NCI-H2196 treated with DMSO at 0.1 percent for 48 hours (cell line): ENCODE measurements around the gene LCAT.
"Not testable (repeated sequence)": the region's sequence is repeated elsewhere in the genome, so short reads cannot be mapped to it uniquely, and the experiment has no call there.

Experiments
- DNase-seq: peaks from one replicate; lab custom pipeline; 2025; ENCODE audit not compliant: unreplicated experiment; lab: John Stamatoyannopoulos, UW

LCAT gene

DNA sequence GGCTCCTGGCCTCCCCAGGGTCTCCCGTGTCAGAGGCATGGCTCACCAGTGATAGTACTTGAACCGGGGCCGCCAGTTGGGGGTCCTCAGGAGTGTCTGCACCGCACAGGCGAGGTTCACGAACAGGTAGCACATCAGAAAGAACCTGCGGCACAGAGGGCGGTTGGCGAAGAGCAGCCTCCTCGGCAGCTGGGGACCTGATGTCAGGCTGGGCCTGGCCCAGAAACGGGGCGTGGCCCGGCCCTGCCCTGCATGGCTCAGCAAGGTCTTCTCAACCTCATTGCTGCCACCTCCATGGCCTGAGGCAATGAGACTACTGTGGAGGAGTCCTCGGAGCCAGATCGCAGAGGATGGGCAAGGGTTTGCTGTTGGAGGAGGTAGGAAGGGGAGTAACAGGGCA, 4.1 kb upstream of the LCAT start:
- DNase-seq, result no peak

DNA sequence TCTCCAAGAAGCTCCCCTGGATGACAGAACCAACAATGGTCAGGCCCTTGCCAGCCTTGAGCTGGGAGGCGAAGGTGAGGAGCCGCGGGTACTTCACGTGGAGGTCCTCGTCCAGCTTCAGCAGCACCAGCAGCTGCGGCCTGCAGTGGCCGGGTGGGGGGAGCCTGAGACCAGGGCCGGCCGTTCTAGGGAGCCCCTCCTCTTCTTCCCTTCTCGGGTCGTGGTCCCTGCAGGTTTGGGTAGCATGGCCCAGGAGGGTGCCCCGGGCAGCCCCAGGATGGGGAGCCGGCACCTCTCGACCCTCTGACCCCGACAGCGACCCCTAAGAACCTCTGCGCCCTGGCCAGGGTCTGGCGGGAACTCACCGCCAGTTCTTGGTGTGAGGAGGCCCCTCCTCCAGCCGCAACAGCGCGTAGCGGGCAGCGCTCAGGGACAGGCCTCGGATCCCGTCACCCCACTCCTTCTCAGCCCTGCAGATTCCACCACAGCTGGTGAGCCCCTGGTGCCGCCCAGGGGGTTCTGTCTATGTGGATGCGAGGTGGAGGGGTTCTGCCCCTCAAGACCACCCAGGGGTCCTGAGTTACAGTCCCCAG, 3.1 kb upstream of the LCAT start:
- no peak for DNase-seq

DNA sequence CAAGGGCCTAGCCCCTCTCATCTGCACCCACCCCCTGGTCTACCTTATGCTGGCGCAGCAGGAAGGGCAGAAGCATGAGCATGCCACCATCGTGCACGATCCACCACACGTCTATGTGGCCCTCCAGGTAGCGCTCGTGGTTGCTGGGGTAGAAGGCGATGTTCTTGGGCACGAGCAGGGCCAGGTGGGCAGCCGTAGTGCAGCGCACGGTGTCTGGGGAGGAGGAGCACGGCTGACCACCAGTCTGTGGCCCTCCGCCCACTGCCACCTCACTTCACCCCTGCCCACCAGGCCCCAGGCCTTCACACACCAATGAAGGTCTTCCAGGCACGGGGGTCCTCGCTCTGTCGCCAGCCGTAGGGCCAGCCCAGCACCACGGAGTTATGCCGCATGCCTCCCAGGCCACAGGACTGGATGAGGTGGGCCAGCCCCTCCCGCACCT, 2.2 kb upstream of the LCAT start:
- no peak for DNase-seq

DNA sequence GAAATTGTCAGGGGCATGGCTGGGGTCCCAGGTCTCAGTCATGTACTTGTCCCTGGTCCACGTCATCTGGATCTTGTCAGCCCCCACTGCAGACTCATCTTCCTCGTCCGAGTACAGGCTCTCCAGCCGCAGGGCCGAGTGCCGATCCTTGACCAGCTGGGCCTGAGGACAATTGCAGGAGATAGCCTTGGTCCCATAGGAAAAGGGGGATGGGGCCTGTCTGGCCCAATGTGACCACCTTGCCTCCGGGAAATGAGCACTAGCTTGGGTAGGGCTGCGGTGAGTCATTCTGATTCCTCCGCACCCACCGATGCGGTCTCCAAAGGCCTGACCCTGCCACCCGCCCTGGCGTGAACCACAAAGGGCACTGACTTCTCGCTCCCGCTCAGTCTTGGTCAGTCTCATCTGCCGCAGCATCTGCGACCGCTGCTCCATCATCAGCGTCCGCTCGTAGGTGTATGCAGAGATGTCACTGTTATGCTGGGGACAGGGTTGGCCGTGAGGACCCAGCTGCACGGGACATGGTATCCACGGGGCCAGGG, 1.5 kb upstream of the LCAT start:
- no peak for DNase-seq

DNA sequence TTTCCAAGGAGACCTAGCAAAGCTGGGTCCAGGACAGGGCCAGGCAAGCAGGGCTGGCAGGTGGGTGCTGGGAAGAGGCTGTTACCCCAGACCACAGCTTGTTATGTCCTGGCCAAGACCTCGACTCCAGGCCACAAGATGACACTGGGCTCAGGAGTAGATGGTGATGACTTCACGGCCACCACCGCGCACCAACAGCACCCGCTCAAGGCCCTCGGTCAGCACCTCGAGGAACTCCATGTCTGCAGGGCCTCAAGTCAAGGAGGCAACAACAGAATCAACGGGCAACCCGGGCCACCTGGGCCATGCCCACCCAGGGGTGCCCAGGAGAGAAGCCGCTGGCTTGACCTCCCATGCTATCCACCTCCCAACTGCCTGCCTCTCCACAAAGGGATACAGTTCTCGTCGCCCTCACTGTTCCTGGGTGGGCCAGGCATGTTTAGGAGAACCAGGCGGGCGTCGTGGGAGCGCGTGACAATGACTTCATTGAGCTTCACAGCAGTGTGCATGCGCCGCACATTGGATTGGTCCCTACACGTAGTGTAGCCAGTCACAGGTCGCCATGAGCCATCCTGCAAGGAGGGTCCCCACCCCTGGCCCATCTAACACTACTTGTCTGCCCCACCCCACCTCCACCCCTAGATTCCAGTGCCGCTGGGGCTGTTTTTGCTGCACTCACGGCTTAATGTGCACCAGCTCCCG, 921 bp upstream of the LCAT start:
- no peak for DNase-seq

DNA sequence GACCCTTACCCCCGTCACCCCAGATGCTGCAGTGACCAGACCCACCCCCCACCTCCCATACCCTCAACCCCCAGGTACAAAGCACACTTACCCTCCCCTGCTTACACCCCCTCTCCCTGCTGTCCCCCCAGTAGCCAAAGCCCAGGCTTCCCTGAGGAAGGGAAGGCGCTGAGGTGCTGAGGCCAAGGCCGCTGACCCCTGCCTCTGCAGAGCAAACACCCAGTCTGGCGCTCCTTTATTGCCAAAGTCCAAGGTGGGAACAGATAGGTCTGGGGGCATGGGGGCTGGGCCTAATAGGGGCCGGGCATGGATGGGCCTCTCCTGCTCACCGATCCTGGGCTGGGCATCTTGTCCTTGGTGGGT, 683 bp downstream of the LCAT start:
- DNase-seq, result no peak

DNA sequence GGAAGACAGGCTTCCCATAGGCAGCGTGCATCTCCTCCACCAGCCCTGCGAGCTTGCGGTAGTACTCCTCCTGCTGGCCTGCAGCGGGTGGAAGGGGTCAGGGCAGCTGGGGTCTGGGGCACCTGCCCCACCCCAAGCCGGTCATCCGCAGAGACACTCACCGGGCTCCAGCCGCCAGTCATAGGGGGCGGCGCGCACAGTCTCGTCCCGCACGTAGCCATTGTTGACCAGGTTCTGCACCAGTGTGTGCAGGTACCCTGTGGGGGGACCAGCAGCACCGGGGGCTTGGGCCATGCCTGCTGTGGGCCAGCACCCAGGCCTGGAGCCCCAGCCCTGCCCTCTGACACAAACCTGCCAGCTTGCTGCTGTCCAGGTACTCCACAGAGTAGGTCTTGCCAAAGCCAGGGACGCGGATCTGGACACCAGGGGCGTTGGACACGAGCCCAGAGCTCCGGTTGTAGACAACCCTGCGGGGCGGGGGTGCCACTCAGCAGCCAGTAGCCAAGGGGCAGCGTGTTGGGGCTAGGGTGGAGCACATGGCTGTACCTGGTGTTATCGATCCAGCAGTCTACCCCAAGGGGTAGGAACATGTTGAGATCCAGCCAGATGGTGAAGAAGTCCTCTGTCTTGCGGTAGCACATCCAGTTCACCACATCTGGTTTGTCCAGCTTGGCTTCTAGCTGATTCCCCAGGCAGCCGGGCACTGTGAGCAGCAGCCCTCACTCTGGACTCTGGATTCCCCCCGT, 1.2 kb downstream of the LCAT start:
- DNase-seq, result no peak

DNA sequence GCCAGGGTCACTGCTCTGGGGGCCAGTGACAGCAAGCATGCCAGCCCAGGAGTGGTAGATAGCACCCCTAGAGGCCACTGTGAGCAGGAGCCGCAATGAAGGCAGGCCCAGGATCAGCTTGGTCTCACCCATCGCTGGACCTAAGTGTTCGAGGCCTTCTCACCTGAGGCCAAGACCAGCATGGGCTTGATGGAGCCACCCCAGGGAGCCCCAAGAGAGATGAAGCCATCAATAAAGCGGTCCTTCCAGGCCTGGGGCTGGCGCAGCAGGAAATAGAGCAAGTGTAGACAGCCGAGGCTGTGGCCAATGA, 1.8 kb downstream of the LCAT start:
- no peak for DNase-seq

DNA sequence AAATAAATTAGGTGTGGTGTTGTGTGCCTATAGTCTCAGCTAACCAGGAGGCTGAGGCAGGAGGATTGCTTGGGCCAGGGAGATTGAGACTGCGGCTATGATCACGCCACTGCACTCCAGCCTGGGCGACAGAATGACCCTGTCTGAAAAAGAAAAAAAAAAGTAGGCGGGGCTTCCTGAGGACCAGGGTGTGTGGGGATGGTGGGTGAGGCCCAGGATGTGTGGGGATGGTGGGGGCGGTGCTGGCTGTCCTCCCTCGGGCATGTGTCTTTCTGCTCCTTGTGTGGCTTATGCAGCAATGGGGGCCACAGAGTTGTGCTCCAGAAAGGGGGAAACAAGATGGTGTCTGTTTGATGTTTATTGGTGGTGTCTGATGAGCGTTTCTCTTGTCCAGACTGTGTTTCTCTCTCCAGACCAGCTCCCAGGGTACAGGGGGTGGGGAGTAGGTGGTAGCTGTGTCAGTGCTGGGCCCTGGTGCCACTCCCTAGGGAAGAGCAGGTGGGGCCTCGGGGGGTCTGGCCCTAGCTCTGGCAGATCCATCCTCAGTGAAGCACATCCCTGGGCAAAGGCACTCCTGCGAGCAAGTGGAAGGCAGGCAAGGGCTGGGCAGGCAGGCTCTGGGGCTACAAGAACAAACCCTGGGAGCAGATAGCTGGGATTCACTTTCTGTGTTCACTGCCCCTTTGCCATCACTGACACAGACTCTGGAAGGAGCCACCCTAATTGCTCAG, 2.3 kb downstream of the LCAT start:
- no peak for DNase-seq

DNA sequence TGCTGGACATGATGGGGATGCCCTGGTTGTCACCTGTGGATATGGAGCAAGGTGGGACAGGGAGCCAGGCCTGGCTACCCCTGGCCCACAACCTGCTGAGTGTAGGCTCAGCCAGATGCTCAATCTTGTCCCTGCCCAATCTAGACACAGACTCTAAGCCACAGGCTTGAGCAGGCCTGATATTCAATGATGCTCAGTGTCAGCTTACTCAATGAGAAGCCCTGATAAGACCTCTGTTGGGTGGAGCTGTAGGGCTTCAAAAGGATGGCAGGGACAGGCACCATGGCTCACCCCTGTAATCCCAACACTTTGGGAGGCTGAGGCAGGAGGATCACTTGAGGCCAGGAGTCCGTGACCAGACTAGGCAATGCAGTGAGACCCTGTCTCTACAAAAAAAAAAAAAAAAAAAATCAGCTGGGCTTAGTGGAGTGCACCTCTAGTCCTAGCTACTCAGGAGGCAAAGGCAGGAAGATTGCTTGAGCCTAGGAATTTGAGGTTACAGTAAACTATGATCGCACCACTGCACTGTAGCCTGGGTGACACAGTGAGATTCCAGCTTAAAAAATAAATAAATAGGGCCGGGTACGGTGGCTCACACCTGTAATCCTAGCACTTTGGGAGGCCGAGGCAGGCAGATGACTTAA, 3.4 kb downstream of the LCAT start:
- DNase-seq, result no peak

DNA sequence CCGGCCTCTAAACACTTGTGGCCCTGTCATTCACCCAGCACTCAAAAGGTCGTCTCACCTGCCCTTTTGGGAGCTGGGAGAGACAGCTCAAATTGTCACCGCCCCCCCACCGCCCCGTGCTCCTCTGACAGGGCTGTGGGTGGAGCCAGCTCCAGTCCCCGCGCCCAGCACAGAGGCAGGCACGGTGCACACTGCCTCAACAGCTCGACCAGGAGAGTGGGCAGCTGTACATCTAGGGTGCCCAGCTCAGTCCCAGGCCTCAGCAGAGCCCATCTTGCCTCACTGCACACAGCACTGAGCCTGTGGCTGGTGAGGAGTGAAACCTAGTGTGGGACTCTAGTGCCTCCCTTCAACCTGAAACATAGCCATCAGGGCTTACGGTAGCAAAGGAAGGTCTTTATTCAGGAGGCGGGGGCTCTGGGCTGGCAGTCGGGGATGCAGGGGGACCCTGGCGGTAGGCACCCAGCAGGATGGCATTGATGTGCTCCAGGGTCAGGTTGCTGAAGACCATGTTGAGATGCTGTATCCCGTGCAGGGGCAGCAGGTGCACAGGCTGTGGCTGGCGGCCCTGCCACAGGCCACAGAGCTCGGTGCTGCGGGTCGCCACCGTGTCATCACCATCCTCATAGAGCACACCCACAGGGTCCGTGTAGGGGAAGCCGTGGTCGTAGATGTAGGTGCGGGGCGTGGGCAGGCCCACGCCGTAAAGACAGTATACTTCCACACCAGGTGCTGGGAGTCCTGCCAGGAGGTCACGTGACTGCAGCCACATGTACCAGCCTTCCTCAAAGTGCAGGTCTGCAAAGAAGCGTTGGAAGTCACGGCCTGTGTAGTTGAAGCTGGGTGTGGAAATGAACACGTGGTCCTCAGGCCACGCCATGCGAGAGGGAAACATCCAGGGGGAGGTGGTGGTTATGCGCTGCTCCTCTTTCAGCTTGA, 4.1 kb downstream of the LCAT start:
- DNase-seq, result no peak

DNA sequence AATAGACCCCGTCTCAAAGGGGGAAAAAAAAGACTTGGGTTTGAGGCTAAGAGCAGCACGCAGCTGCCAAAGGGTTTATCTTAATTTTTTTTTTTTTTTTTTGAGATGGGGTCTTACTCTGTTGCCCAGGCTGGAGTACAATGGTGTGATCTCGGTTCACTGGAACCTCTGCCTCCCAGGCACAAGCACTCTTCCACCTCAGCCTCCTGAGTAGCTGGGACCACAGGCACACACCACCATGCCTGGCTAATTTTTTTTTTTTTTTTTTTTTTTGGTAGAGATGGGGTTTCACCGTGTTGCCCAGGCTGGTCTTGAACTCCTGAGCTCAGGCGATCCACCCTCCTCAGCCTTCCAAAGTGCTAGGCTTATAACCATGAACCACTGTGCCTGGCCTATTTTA, 6.2 kb downstream of the LCAT start:
- DNase-seq, result not testable (repeated sequence)

DNA sequence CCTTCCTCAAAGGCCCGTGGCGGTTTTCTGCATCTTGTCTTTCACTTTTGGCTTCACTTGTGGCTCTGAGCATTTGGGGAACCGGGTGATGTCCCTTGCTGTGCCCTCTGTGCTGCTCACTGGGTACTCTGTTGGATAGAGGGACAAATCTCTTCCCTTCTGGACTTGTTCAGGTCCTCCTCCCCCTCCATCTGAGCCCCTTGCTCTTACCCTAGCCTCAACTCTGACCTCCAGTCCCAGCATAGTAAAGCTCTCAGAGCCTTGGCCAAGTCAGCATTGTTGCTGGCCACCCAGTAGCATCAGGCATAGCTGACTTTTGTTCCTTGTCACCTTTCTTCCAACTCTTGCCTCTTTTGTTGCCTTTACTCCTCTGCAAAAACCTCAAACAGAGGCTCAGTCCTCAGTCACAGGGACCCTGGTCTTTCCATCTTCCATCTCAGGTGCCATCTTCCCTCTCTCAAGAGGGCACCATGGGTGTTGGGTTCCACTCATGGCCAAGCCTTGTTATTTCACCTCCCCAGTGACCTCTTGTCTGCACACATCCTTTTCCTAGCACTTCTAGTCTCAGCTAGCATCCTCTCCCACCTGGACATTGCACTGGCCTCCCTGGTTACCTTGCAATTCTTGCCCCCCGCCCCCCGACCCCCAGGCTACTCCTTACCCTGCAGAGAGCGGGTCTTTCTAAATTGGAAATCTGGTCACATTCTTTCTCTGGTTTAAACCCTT, 6.9 kb downstream of the LCAT start:
- no peak for DNase-seq

DNA sequence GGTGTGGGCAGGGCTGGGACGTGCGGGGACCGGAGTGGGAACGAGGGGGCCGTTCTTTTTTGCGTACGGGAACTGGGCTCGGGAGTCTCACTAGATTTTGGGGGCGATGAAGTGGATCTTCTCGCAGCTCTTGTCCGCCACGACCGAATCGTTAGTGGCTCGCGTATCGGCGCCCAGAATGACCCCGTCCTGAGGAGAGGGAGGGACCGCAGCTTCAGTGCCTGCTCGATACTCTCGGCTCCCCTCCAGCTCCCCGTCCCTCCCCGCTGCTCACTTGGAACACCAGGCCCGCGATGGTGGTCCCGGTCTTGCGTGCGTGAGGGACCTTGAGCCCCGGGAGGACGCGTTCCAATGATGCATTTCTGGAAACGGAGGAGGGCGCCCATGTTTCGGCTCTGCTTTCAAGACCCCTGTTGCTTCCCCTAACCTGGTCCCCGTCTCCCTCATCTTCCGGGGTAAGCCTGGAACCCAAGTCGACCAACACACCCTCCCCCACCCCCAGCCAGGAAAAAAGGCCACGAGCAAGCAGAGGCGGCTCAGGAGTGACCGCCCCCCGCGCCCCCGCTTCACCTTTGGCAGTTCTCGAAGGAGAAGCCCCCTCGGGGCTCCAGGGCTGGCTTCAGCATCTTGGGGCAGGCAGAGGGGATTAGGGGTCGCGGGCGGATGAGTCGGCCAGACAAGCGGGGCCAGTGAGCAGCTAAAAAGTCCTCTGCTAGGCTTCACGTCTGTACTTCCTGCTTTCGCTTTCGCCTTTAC, 7.6 kb downstream of the LCAT start, which contains the start of gene PSMB10:
Gene PSMB10, minus strand, starts transcription at position 727 of the 756 bp plus-strand sequence. Its CDS starts 101 bp downstream, at position 626.
- DNase-seq, result no peak

DNA sequence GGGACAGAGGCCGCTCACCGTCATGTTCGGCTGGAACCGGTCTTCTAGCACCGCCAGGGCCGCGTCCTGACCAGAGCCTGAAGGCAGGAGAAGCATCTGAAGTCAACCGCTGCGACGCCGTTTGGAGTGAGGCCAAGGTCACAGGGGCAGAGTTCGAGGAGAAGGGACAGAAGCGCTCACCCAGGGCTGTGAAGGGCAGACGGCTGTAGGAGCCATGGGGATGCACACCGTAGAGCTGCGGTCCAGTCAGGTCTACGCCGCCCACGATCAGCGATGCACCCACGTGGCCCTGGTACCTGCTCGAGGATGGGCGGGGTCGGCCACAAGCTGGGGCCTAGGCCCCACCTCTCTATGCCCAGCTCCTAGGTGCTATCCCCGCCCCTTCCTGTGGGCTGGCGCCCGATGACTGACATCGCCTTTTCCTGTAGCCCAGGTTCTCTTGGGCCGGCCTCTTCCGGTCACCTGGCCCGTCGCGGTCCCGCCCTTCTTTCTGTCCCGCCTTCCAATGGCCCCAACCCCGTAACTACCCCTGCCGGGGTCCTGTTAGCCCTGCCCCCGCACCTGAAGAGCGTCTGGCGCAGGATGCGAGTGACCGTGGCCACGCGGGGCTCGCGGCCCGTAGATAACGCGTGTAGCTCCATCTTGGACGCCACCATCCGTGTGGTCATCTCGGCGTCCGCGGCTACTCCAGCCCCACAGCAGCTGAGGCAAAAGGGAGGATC, 8.4 kb downstream of the LCAT start:
- peak; percentile 82 for DNase-seq

DNA sequence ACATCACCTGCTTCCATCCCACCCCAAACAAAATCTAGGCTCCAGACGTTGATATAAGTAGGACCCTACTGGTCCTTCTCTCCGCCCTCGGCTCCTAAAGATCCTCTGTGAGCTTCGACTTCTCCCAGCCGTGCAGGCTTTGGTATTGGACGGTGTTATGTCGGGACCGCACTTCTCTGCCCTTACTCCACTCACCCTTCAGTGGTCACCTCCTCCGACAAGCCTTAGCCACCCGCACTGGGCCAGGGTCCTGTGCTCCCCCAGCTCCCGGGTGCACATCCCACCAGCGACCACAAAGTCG, 8.9 kb downstream of the LCAT start:
- no peak for DNase-seq

DNA sequence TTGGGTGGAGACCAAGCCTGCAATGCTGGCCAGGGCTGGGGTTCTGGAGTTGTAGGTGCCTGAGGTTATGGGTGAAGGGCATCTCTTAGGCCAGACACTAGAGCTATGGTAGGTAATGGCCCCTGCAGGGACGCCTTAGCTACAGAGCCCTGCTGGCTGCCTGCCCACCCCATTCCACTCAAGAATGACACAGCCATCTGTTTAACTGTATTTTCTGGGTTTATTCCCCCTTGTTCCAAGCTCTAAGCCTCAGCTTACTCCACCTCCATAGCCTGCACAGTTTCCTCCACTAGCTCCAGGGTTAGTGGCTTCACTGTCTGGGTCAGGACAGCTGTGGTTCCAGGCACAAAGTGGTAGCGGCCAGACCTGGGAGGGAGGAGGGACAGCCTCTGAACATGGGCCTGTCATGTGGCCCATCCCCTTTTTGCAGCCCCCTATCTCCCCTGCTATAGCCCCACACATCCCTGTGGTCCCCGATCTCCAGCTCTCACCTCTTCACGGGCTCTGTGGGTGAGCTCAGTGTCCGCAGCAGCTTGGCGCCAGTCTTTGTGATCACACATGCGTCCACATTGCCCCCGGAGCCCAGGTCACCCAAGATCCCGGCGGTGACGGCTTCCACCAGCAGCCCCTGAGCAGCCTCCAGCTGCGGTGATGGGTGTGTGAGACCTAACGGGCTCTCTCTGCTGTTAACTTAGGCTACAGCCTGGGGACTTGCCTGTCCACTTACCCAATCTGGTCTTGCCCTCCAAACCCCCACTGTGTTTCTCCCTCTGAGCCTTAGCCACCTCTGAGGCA, 9.4 kb downstream of the LCAT start:
- DNase-seq, result no peak
